ENCODE results near the gene IL32. TPM values are rescaled to one million over a fixed set of nuclear protein-coding genes. Genes with fewer than 3 reads are reported as not detected.

The IL32 gene
- total and polyA plus RNA-seq, 2 experiments from 2014 or later, result 110 to 124 TPM

GRCh38 chr16:3059041-3059722, 6.3 kb upstream of the IL32 start:
- TF ChIP-seq CTCF (IDR thresholded peaks at IDR 0.05; ENCODE audit: poor library complexity), result peak; percentile 87
- TF ChIP-seq EZH2 (IDR thresholded peaks at IDR 0.05; ENCODE audit: borderline replicate concordance), result no peak
- Histone ChIP-seq H3K9me2 (replicated peaks; ENCODE audit: insufficient read depth) (no peaks in the 10 kb centered on the region), H3K27me3 (no peaks in the 10 kb centered on the region), H3K4me2 (peak overlapping the region; percentile 99), H3K27ac (peak overlapping the region; percentile 87), H3K4me3 (peak overlapping the region; percentile 88), H3K9me3 (ENCODE audit: low read depth) (no peaks in the 10 kb centered on the region), H4K20me1 (ENCODE audit: insufficient read depth, poor library complexity, severe bottlenecking) (no peaks in the 10 kb centered on the region), H3K4me1 (ENCODE audit: insufficient read depth) (peaks cover 9% of the 10 kb centered on the region), H3K36me3 (replicated peaks; ENCODE audit: insufficient read depth, low read depth) (no peaks in the 10 kb centered on the region), H3K79me2 (no peaks in the 10 kb centered on the region), H2AFZ (peak overlapping the region; percentile 89)
- peak; percentile 97 for DNase-seq (ENCODE audit: low spot score)
- WGBS (ENCODE audit: low lambda C conversion rate, missing lambda C conversion rate), result under 1% methylated on average over 35 of the region's 67 CpGs

- Histone ChIP-seq H2AFZ (peak overlapping the region; percentile 54), H4K20me1 (ENCODE audit: insufficient read depth, poor library complexity, severe bottlenecking) (no peaks in the 10 kb centered on the region), H3K9me3 (ENCODE audit: low read depth) (no peaks in the 10 kb centered on the region), H3K27me3 (no peaks in the 10 kb centered on the region), H3K9me2 (replicated peaks; ENCODE audit: insufficient read depth) (no peaks in the 10 kb centered on the region), H3K4me1 (ENCODE audit: insufficient read depth) (peaks cover 12% of the 10 kb centered on the region), H3K4me3 (no peak overlapping the region), H3K27ac (peak overlapping the region; percentile 87), H3K36me3 (replicated peaks; ENCODE audit: insufficient read depth, low read depth) (no peaks in the 10 kb centered on the region), H3K79me2 (no peaks in the 10 kb centered on the region), H3K4me2 (peak overlapping the region; percentile 99)
- TF ChIP-seq EZH2 (IDR thresholded peaks at IDR 0.05; ENCODE audit: borderline replicate concordance) (no peak), EZH2phosphoT487 (IDR thresholded peaks at IDR 0.05; ENCODE audit: low read depth, severe bottlenecking, unreplicated experiment) (no peak), CTCF (IDR thresholded peaks at IDR 0.05; ENCODE audit: poor library complexity) (no peak)
- no peak for DNase-seq (ENCODE audit: low spot score)
- 89% methylated on average over 3 of the region's 9 CpGs for WGBS (ENCODE audit: low lambda C conversion rate, missing lambda C conversion rate)
These were observed 5.7 kb upstream of the IL32 start for GRCh38 chr16:3059723-3060242.

GRCh38 chr16:3060339-3061127, 4.9 kb upstream of the IL32 start:
- H3K4me1 ChIP-seq (ENCODE audit: insufficient read depth), result peaks cover 15% of the 10 kb centered on the region
- H4K20me1 ChIP-seq (ENCODE audit: insufficient read depth, poor library complexity, severe bottlenecking), result no peaks in the 10 kb centered on the region
- H3K9me2 ChIP-seq (replicated peaks; ENCODE audit: insufficient read depth), result no peaks in the 10 kb centered on the region
- TF ChIP-seq EZH2 (IDR thresholded peaks at IDR 0.05; ENCODE audit: borderline replicate concordance), result no peak
- no peak for TF ChIP-seq CTCF (IDR thresholded peaks at IDR 0.05; ENCODE audit: poor library complexity)
- no peak for TF ChIP-seq EZH2phosphoT487 (IDR thresholded peaks at IDR 0.05; ENCODE audit: low read depth, severe bottlenecking, unreplicated experiment)
- no peak for DNase-seq (ENCODE audit: low spot score)
- no peaks in the 10 kb centered on the region for H3K27me3 ChIP-seq
- H3K36me3 ChIP-seq (replicated peaks; ENCODE audit: insufficient read depth, low read depth), result no peaks in the 10 kb centered on the region
- no peak overlapping the region for H3K4me3 ChIP-seq
- H3K4me2 ChIP-seq, result no peak overlapping the region
- no peaks in the 10 kb centered on the region for H3K79me2 ChIP-seq
- no peaks in the 10 kb centered on the region for H3K9me3 ChIP-seq (ENCODE audit: low read depth)
- H3K27ac ChIP-seq, result peak overlapping the region; percentile 87
- H2AFZ ChIP-seq, result no peak overlapping the region
- WGBS (ENCODE audit: low lambda C conversion rate, missing lambda C conversion rate), result 78% methylated on average over 14 of the region's 14 CpGs

Measured in hepatocyte (in vitro differentiated cells).